Measurements from ENCODE around the gene ROR2.

GRCh38 chr9:91835632-91836031 is 114.4 kb downstream of the ROR2 start:
- TF ChIP-seq EZH2 (IDR thresholded peaks at IDR 0.05; ENCODE audit: borderline replicate concordance, low read length) (no peak), CTCF (conservative IDR thresholded peaks at IDR 0.05 in 1 of 2, IDR thresholded peaks at IDR 0.05 in 1 of 2; ENCODE audit: extremely low read depth in 1 of 2, insufficient read depth in 1 of 2, low read depth in 1 of 2, low read length in 2 of 2) (no peak)

All from mammary epithelial cell (primary cell).